HFF-Myc (cell line): ENCODE measurements around the gene TET2.

Source experiments
- DNase-seq: peaks from one replicate; pipeline ENCODE4 v3.0.0-alpha.2; 2011; ENCODE audit warnings: low read depth; ENCODE audit errors: extremely low read depth
- H3K4me3 ChIP-seq: replicated peaks from 2 replicates; pipeline ENCODE4 v1.5.1; 2011; ENCODE audit warnings: low read depth, mild to moderate bottlenecking, control low read depth, low read length
- CTCF ChIP-seq: IDR thresholded peaks from 2 replicates; pipeline ENCODE4 v1.5.1; 2012; ENCODE audit warnings: mild to moderate bottlenecking, low read depth, low read length, control low read depth; ENCODE audit errors: missing control alignments

TET2 gene

GRCh38 chr4:105196523-105197145 is 50.0 kb downstream of the TET2 start:
- TF ChIP-seq CTCF: peak; percentile 19
- no peak overlapping the region for H3K4me3 ChIP-seq
- DNase-seq: no peak

- H3K4me3 ChIP-seq: no peak overlapping the region
- no peak for DNase-seq
- TF ChIP-seq CTCF: no peak
Observed at GRCh38 chr4:105197777-105198176, 51.1 kb downstream of the TET2 start.

GRCh38 chr4:105198541-105198940 is 51.9 kb downstream of the TET2 start:
- DNase-seq: no peak
- H3K4me3 ChIP-seq: no peak overlapping the region
- no peak for TF ChIP-seq CTCF

GRCh38 chr4:105206214-105206613 is 59.5 kb downstream of the TET2 start:
- H3K4me3 ChIP-seq: no peak overlapping the region
- DNase-seq: no peak
- no peak for TF ChIP-seq CTCF

GRCh38 chr4:105207386-105207785 is 60.7 kb downstream of the TET2 start:
- DNase-seq: no peak
- no peak overlapping the region for H3K4me3 ChIP-seq
- no peak for TF ChIP-seq CTCF

- TF ChIP-seq CTCF: no peak
- no peak for DNase-seq
- no peak overlapping the region for H3K4me3 ChIP-seq
Observed at GRCh38 chr4:105208561-105208960, 61.9 kb downstream of the TET2 start.

GRCh38 chr4:105210916-105211315 is 64.2 kb downstream of the TET2 start:
- TF ChIP-seq CTCF: no peak
- no peak overlapping the region for H3K4me3 ChIP-seq
- DNase-seq: no peak
